ENCODE data around the gene EDNRB. TPM values are rescaled to one million over a fixed set of nuclear protein-coding genes. Genes with fewer than 3 reads are reported as not detected.

EDNRB gene
- total and polyA plus RNA-seq, 2 of the 8 experiments (the other 6 are each of a cell fraction or from before 2014, with no cell fraction given): 15.8 to 73.2 TPM

- Histone ChIP-seq H3K4me3 (ENCODE audit: extremely low read depth in 1 of 4, insufficient read depth in 2 of 4, low read depth in 3 of 4, low read length in 4 of 4) (no peak overlapping the region), H3K9ac (replicated peaks in 1 of 4; ENCODE audit: extremely low read depth in 1 of 4, low read depth in 3 of 4, low read length in 3 of 4) (no peak overlapping the region), H3K79me2 (ENCODE audit: control insufficient read depth in 1 of 2, insufficient read depth in 2 of 2, low read length in 2 of 2) (no peaks in the 10 kb centered on the region), H3K36me3 (ENCODE audit: control insufficient read depth in 2 of 4, insufficient read depth in 4 of 4, low read length in 3 of 4) (peaks cover 0 to 8% (median 2%) of the 10 kb centered on the region in 4 experiments; a peak in 3 of 8 replicates), H2BK5ac (ENCODE audit: low read depth, low read length) (no peak overlapping the region), H4K20me1 (replicated peaks in 1 of 2; ENCODE audit: control insufficient read depth in 1 of 2, insufficient read depth in 2 of 2, low read length in 2 of 2) (no peaks in the 10 kb centered on the region), H4K91ac (replicated peaks; ENCODE audit: insufficient read length, low read length) (no peak overlapping the region), H3K27me3 (replicated peaks in 1 of 4; ENCODE audit: control insufficient read depth in 3 of 4, extremely low read depth in 1 of 4, insufficient read depth in 3 of 4, low read length in 3 of 4) (no peaks in the 10 kb centered on the region), H3K56ac (replicated peaks; ENCODE audit: insufficient read length, low read depth, low read length) (no peak overlapping the region), H2AK5ac (ENCODE audit: low read depth, low read length) (no peak overlapping the region), H3K27ac (ENCODE audit: low read depth, low read length) (no peak overlapping the region), H3K4ac (replicated peaks; ENCODE audit: insufficient read length, low read depth, low read length) (no peak overlapping the region), H3K14ac (ENCODE audit: insufficient read length) (no peak overlapping the region), H3K4me1 (replicated peaks in 1 of 4; ENCODE audit: control insufficient read depth in 3 of 4, insufficient read depth in 4 of 4, low read length in 3 of 4) (no peaks in the 10 kb centered on the region; a peak in 1 of 7 replicates), H3K23ac (ENCODE audit: insufficient read length) (no peak overlapping the region), H3K23me2 (ENCODE audit: low read depth, low read length) (no peaks in the 10 kb centered on the region), H2BK15ac (ENCODE audit: low read length) (no peak overlapping the region), H3K79me1 (ENCODE audit: low read depth, low read length) (no peaks in the 10 kb centered on the region), H2BK12ac (ENCODE audit: low read depth, low read length) (no peak overlapping the region), H4K8ac (ENCODE audit: extremely low read depth, insufficient read depth, low read length) (no peak overlapping the region), H4K5ac (ENCODE audit: insufficient read length, low read depth, low read length) (no peak overlapping the region), H3K18ac (ENCODE audit: extremely low read depth, low read length) (no peak overlapping the region), H3K9me3 (ENCODE audit: insufficient read depth in 2 of 2, low read depth in 1 of 2, low read length in 1 of 2) (no peaks in the 10 kb centered on the region), H3K4me2 (ENCODE audit: insufficient read depth in 1 of 2, low read depth in 2 of 2, low read length in 2 of 2) (no peak overlapping the region), H2BK120ac (replicated peaks; ENCODE audit: low read depth, low read length) (no peak overlapping the region), H2AFZ (ENCODE audit: low read length) (no peak overlapping the region), H2BK20ac (ENCODE audit: low read length) (no peak overlapping the region)
- ChIA-PET CTCF (ENCODE audit: partially characterized antibody) (interaction anchor here (1.1 to 2.2 kb wide), 5 partner anchors 14 to 120 kb away, joined by 3 to 9 read pairs (median 4); partner anchors contain the start of gene EDNRB), POLR2A (ENCODE audit: partially characterized antibody) (interaction anchor here (1.4 to 2.2 kb wide), 2 partner anchors 22 to 39 kb away, joined by 3 to 6 read pairs; partner anchors contain the start of gene EDNRB)
- DNase-seq (ENCODE audit: low read depth in 1 of 2, low spot score in 2 of 2) (no peak), FAIRE-seq (no peak)
- 93% methylated on average over 8 of the region's 8 CpGs; no CpG with 5 or more reads in 1 of the 2 experiments for WGBS, 2 experiments (ENCODE audit: extremely low coverage in 1 of 2, insufficient coverage in 1 of 2, insufficient read length in 1 of 2, insufficient replicate concordance in 2 of 2, low coverage in 1 of 2, low lambda C conversion rate in 2 of 2, missing lambda C conversion rate in 1 of 2)
- TF ChIP-seq RNF2 (IDR thresholded peaks at IDR 0.05; ENCODE audit: borderline replicate concordance, low read depth, low read length, missing control alignments, poor library complexity, severe bottlenecking) (no peak), CREB1 (IDR thresholded peaks at IDR 0.05) (no peak), SIX5 (IDR thresholded peaks at IDR 0.05; ENCODE audit: low read depth, low read length) (no peak), ATF2 (IDR thresholded peaks at IDR 0.05; ENCODE audit: low read length) (no peak), POLR2AphosphoS5 (IDR thresholded peaks at IDR 0.05; ENCODE audit: low read depth, low read length) (no peak), TBP (IDR thresholded peaks at IDR 0.05; ENCODE audit: low read depth, low read length) (no peak), SUZ12 (IDR thresholded peaks at IDR 0.05; ENCODE audit: low read length) (no peak)
Observed at GRCh38 chr13:77896536-77896935, 22.1 kb downstream of the EDNRB start.

Measured in H1 (cell line).